IMR-90 (cell line): ENCODE data around the gene TMEM63A. TPM values are rescaled to one million over a fixed set of nuclear protein-coding genes. Genes with fewer than 3 reads are reported as not detected.

ENCODE experiments used
- ATAC-seq: fragments of 200-7000 bp; cut with Tn5 transposase; 2 replicates; pipeline ENCODE4 v1.9.1; 2020; ENCODE audit warnings: low read depth, mild to moderate bottlenecking, moderate library complexity
- BruUV-seq: library from RNA; stranded (reverse); fragments of 400-500 nt; replicated peaks from 2 replicates; lab custom pipeline; 2021; lab: Mats Ljungman, UMichigan
- CTCF ChIA-PET: fragments of 300-600 bp; formaldehyde crosslinking; extraction: SDS; loops from one replicate; lab custom pipeline; 2021; ENCODE audit warnings: antibody characterized with exemption; lab: Yijun Ruan, JAX
- POLR2A ChIA-PET: fragments of 300-600 bp; sonication (Branson Sonifier 250); formaldehyde crosslinking; loops from one replicate; lab custom pipeline; 2022; ENCODE audit warnings: antibody characterized with exemption; ENCODE audit not compliant: unreplicated experiment; lab: Charles Lee
- DNase-seq: peaks from one replicate; pipeline ENCODE4 v3.0.0; 2013
- H2AFZ ChIP-seq: replicated peaks from 2 replicates; pipeline ENCODE3; 2013; ENCODE audit warnings: low read length, mild to moderate bottlenecking; ENCODE audit not compliant: poor library complexity
- H2AK5ac ChIP-seq: 2 replicates; pipeline ENCODE4 v1.6.1; 2013; ENCODE audit warnings: low read depth, low read length, inconsistent platforms
- H2AK9ac ChIP-seq: replicated peaks from 2 replicates; pipeline ENCODE3; 2013; ENCODE audit warnings: mild to moderate bottlenecking, low read depth, low read length, moderate library complexity; ENCODE audit not compliant: poor library complexity
- H2BK120ac ChIP-seq: 2 replicates; pipeline ENCODE4 v1.6.1; 2013; ENCODE audit warnings: low read depth, low read length, inconsistent platforms
- H2BK15ac ChIP-seq: 3 replicates; pipeline ENCODE4 v1.6.1; 2013; ENCODE audit warnings: low read depth, low read length, inconsistent platforms
- H2BK20ac ChIP-seq: 2 replicates; pipeline ENCODE4 v1.6.1; 2013; ENCODE audit warnings: low read depth, mild to moderate bottlenecking, inconsistent platforms, low read length, moderate library complexity
- H2BK5ac ChIP-seq: 2 replicates; pipeline ENCODE4 v1.6.1; 2013; ENCODE audit warnings: mild to moderate bottlenecking, low read depth, low read length, inconsistent platforms; ENCODE audit not compliant: poor library complexity, severe bottlenecking
- H3K14ac ChIP-seq: replicated peaks from 2 replicates; pipeline ENCODE4 v1.6.1; 2013; ENCODE audit warnings: low read depth, low read length, inconsistent platforms
- H3K18ac ChIP-seq: 2 replicates; pipeline ENCODE4 v1.6.1; 2013; ENCODE audit warnings: low read depth, low read length, control low read depth
- H3K23ac ChIP-seq: 2 replicates; pipeline ENCODE4 v1.6.1; 2013; ENCODE audit warnings: low read depth, low read length, inconsistent platforms
- H3K27ac ChIP-seq: 2 replicates; pipeline ENCODE4 v1.5.1; 2013; ENCODE audit warnings: mild to moderate bottlenecking, control low read depth, low read length; ENCODE audit not compliant: insufficient read depth
- H3K27me3 ChIP-seq: 2 replicates; pipeline ENCODE4 v1.6.1; 2013; ENCODE audit warnings: low read length; ENCODE audit not compliant: control insufficient read depth, insufficient read depth
- H3K36me3 ChIP-seq: 2 replicates; pipeline ENCODE4 v1.6.1; 2013; ENCODE audit warnings: low read length, mixed read lengths; ENCODE audit not compliant: control insufficient read depth, insufficient read depth
- H3K4ac ChIP-seq: 2 replicates; pipeline ENCODE4 v1.6.1; 2013; ENCODE audit warnings: low read depth, low read length, inconsistent platforms
- H3K4me1 ChIP-seq: 2 replicates; pipeline ENCODE4 v1.6.1; 2013; ENCODE audit warnings: low read length, mixed read lengths; ENCODE audit not compliant: control insufficient read depth, insufficient read depth
- H3K4me2 ChIP-seq: 2 replicates; pipeline ENCODE4 v1.6.1; 2013; ENCODE audit warnings: low read depth, mild to moderate bottlenecking, control low read depth, low read length, moderate library complexity
- H3K4me3 ChIP-seq: 2 replicates; pipeline ENCODE4 v1.5.1; 2013; ENCODE audit warnings: low read depth, mild to moderate bottlenecking, control low read depth, low read length, moderate library complexity; ENCODE audit not compliant: insufficient read depth
- H3K56ac ChIP-seq: 2 replicates; pipeline ENCODE4 v1.6.1; 2013; ENCODE audit warnings: low read length, inconsistent platforms; ENCODE audit not compliant: insufficient read depth; ENCODE audit errors: extremely low read depth
- H3K79me1 ChIP-seq, 2 experiments: 2 replicates each; pipeline ENCODE4 v1.6.1; 2013; ENCODE audit warnings: low read length in 2 of 2, inconsistent platforms in 1 of 2, low read depth in 1 of 2
- H3K9ac ChIP-seq: 2 replicates; pipeline ENCODE4 v1.6.1; 2013; ENCODE audit warnings: low read depth, low read length, control low read depth
- H3K9me1 ChIP-seq: 2 replicates; pipeline ENCODE4 v1.6.1; 2013; ENCODE audit warnings: low read length, inconsistent platforms; ENCODE audit not compliant: insufficient read depth
- H3K9me3 ChIP-seq: 2 replicates; pipeline ENCODE4 v1.6.1; 2013; ENCODE audit warnings: low read length; ENCODE audit not compliant: control insufficient read depth, insufficient read depth
- H4K20me1 ChIP-seq: 2 replicates; pipeline ENCODE4 v1.6.1; 2013; ENCODE audit warnings: low read length, inconsistent platforms; ENCODE audit not compliant: insufficient read depth
- H4K5ac ChIP-seq: 2 replicates; pipeline ENCODE4 v1.6.1; 2013; ENCODE audit warnings: mild to moderate bottlenecking, low read depth, low read length, control low read depth
- H4K8ac ChIP-seq, 2 experiments: 2 replicates each; pipeline ENCODE4 v1.6.1; 2013; ENCODE audit warnings: low read depth in 2 of 2, low read length in 2 of 2, control low read depth in 1 of 2, inconsistent platforms in 1 of 2
- H4K91ac ChIP-seq: 2 replicates; pipeline ENCODE4 v1.6.1; 2013; ENCODE audit warnings: low read depth, low read length, inconsistent platforms; ENCODE audit not compliant: insufficient read depth
- BHLHE40 ChIP-seq: fragments of 150-350 bp; IDR thresholded peaks from 2 replicates; pipeline ENCODE4 v1.6.1; 2016; ENCODE audit warnings: mild to moderate bottlenecking, low read depth, low read length
- CEBPB ChIP-seq: IDR thresholded peaks from 2 replicates; pipeline ENCODE4 v1.6.1; 2012; ENCODE audit warnings: low read depth, low read length, improper control_type of control experiment
- CHD1 ChIP-seq: IDR thresholded peaks from 2 replicates; pipeline ENCODE4 v1.6.1; 2012; ENCODE audit warnings: low read depth, low read length, improper control_type of control experiment
- MAFK ChIP-seq: IDR thresholded peaks from 2 replicates; pipeline ENCODE4 v1.6.1; 2012; ENCODE audit warnings: low read depth, low read length, improper control_type of control experiment
- MXI1 ChIP-seq: IDR thresholded peaks from 2 replicates; pipeline ENCODE4 v1.6.1; 2012; ENCODE audit warnings: low read depth, mild to moderate bottlenecking, low read length, moderate library complexity, borderline replicate concordance
- RFX5 ChIP-seq: IDR thresholded peaks from 2 replicates; pipeline ENCODE4 v1.8.0; 2012; ENCODE audit warnings: low read depth, mild to moderate bottlenecking, low read length, moderate library complexity
- WGBS, 2 experiments: methylation state at CpG; one replicate each; pipeline versions ENCODE4 v1.1.5 to v1.1.7; 2013; ENCODE audit warnings: missing lambda C conversion rate in 2 of 2; ENCODE audit not compliant: insufficient read length in 1 of 2; ENCODE audit errors: extremely low coverage in 2 of 2; 5-methylcytosine and 5-hydroxymethylcytosine counted together
- dilution Hi-C: fragments of 300-500 bp; cut with HindIII; formaldehyde crosslinking; loops from one replicate; pipeline ENCODE4 v1.14.3; 2018; ENCODE audit warnings: low sequenced_read_pairs; ENCODE audit not compliant: unreplicated experiment
- in situ Hi-C: fragments of 300-500 bp; cut with MboI; formaldehyde crosslinking; loops from 3 replicates; pipeline ENCODE4 v1.14.3; 2019; ENCODE audit warnings: low sequenced_read_pairs, inconsistent platforms, mixed read lengths
- intact Hi-C: fragments of 100-400 bp; cut with micrococcal nuclease; formaldehyde crosslinking; loops from 2 replicates; pipeline ENCODE4 v1.10.0; 2022
- polyA plus RNA-seq, 3 experiments: library from polyadenylated mRNA; depleted of rRNA; stranded (reverse); fragments of >200 nt; gene quantifications; 2 replicates each; pipeline ENCODE4 v1.2.3, GENCODE V29; 2012; ENCODE audit warnings: low replicate concordance in 1 of 3
- total RNA-seq: library from RNA; depleted of rRNA; stranded (reverse); fragments of >200 nt; gene quantifications from 2 replicates; pipeline ENCODE4 v1.2.3, GENCODE V29; 2012

TMEM63A gene
- total and polyA plus RNA-seq, 2 of the 4 experiments (the other 2 are of a cell fraction): 4.7 to 23.3 TPM

DNA sequence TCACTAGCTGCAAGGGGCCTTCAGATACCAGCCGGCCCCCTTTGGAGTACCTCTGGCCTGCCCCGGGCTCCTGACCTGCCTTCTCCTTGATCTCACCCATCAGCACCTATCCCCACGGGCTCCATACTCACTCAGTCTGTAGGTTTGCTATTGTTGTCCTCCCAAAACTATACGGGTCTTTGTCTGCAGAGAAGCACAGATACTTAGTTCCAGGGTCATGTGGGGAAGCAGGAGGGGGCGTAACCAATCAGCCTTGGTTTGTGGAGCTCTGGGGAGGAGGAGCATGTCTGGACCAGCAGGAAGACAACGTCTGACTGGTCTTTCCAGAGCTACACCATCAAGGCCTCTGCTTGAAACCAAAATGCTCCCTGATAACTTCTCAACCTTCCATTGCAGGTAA is 15.2 kb downstream of the TMEM63A start:
- ChIA-PET CTCF (interaction anchor here (0.6 kb wide), 1 partner anchor 317 kb away, joined by 3 read pairs; no protein-coding TSS in a partner anchor), POLR2A (no interaction called here)
- H2AK9ac ChIP-seq: no peak overlapping the region
- in situ Hi-C loops (no loop called here), intact Hi-C loops (no loop called here), dilution Hi-C loops (no loop called here)
- peaks cover 48% of the 10 kb centered on the region for H3K36me3 ChIP-seq
- H3K4me2 ChIP-seq: no peak overlapping the region
- no peaks in the 10 kb centered on the region for H3K27me3 ChIP-seq
- peaks cover 13% of the 10 kb centered on the region for H3K4me1 ChIP-seq
- H2BK20ac ChIP-seq: no peak overlapping the region
- H3K18ac ChIP-seq: no peak overlapping the region
- ATAC-seq (no peak), DNase-seq (no peak)
- TF ChIP-seq MAFK (no peak), RFX5 (no peak), CEBPB (no peak), CHD1 (no peak), MXI1 (no peak), BHLHE40 (no peak)
- H4K20me1 ChIP-seq: peaks cover 19% of the 10 kb centered on the region
- H3K4me3 ChIP-seq: no peak overlapping the region
- H2BK5ac ChIP-seq: no peak overlapping the region
- no peak overlapping the region for H3K9ac ChIP-seq
- H2BK15ac ChIP-seq: no peak overlapping the region; the same call in 2 of the 3 replicates
- no peak overlapping the region for H4K5ac ChIP-seq
- H4K91ac ChIP-seq: no peak overlapping the region
- no peak overlapping the region for H2AFZ ChIP-seq
- H3K79me1 ChIP-seq: peaks cover 0 to 20% of the 10 kb centered on the region in 2 experiments; a peak in 2 of 4 replicates
- H3K9me1 ChIP-seq: peaks cover 19% of the 10 kb centered on the region; the same call in 1 of the 2 replicates
- H4K8ac ChIP-seq: no peak overlapping the region
- H3K14ac ChIP-seq: no peak overlapping the region
- H2BK120ac ChIP-seq: no peak overlapping the region
- no peak overlapping the region for H3K56ac ChIP-seq
- WGBS, 2 experiments: no CpG with 5 or more reads among the region's 6 CpGs
- H3K9me3 ChIP-seq: no peaks in the 10 kb centered on the region
- H3K4ac ChIP-seq: no peak overlapping the region
- H2AK5ac ChIP-seq: 0 out of 2 replicates have a peak overlapping the region, but pooled peaks have one; percentile 3
- H3K27ac ChIP-seq: no peak overlapping the region
- BruUV-seq: no TSS peak
- no peak overlapping the region for H3K23ac ChIP-seq
